HFF-Myc (cell line): Measurements from ENCODE around the gene LMNA.

Experiments used
- DNase-seq: peaks from one replicate; pipeline ENCODE4 v3.0.0-alpha.2; 2011; ENCODE audit warnings: low read depth; ENCODE audit errors: extremely low read depth
- H3K4me3 ChIP-seq: replicated peaks from 2 replicates; pipeline ENCODE4 v1.5.1; 2011; ENCODE audit warnings: low read depth, mild to moderate bottlenecking, control low read depth, low read length
- TF ChIP-seq, protein P1 (sequence below): IDR thresholded peaks from 2 replicates; pipeline ENCODE4 v1.5.1; 2012; ENCODE audit warnings: mild to moderate bottlenecking, low read depth, low read length, control low read depth; ENCODE audit errors: missing control alignments

The LMNA gene

DNA sequence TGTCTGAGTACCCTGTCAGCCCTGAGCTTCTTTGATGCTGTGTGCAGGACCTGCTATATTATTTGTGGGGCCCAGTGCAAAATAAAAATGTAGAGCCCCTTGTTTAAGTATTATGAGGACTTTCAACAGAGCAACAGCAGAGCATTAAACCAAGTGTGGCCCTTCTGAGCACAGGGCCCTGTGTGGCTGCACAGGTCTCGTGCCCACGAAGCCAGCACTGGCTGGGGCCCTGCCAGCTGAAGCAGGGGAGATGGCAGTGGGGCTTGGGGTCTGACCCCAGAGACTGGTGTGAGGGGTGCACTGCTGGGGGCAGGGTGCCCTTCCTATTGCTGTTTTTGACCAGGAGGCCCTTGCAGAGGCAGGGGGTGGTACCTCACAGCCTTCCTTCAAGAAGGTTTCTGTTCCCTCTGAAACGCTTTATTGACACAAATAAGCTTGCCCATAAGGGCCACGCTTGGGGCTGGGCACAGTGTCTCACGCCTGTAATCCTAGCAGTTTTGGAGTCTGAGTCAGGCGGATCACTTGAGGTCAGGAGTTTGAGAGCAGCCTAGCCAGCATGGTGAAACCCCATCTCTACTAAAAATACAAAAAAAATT is 36.7 kb downstream of the LMNA start:
- TF ChIP-seq, protein P1, sequence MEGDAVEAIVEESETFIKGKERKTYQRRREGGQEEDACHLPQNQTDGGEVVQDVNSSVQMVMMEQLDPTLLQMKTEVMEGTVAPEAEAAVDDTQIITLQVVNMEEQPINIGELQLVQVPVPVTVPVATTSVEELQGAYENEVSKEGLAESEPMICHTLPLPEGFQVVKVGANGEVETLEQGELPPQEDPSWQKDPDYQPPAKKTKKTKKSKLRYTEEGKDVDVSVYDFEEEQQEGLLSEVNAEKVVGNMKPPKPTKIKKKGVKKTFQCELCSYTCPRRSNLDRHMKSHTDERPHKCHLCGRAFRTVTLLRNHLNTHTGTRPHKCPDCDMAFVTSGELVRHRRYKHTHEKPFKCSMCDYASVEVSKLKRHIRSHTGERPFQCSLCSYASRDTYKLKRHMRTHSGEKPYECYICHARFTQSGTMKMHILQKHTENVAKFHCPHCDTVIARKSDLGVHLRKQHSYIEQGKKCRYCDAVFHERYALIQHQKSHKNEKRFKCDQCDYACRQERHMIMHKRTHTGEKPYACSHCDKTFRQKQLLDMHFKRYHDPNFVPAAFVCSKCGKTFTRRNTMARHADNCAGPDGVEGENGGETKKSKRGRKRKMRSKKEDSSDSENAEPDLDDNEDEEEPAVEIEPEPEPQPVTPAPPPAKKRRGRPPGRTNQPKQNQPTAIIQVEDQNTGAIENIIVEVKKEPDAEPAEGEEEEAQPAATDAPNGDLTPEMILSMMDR, result no peak
- DNase-seq, result no peak
- no peak overlapping the region for H3K4me3 ChIP-seq

DNA sequence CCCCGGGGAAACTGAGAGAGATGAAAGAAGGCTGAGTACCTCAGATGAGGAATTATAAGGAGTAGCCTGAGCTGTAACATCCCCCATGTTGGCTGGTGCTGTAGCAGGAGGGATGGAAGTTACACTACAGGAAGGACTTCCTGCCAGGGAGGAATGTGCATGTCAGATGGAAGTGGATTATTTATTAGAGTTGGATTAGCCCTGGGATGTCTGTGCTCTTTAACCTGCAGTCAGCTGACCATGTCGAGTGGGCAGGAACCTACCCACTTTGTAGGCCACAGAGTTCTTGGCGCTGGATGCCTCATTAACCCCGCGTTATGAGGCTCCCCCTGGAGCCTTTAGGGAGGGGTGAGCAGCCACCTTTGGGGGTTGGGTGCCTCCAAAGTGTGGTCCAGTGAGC is 38.1 kb downstream of the LMNA start:
- no peak overlapping the region for H3K4me3 ChIP-seq
- TF ChIP-seq, protein P1, result no peak
- no peak for DNase-seq

DNA sequence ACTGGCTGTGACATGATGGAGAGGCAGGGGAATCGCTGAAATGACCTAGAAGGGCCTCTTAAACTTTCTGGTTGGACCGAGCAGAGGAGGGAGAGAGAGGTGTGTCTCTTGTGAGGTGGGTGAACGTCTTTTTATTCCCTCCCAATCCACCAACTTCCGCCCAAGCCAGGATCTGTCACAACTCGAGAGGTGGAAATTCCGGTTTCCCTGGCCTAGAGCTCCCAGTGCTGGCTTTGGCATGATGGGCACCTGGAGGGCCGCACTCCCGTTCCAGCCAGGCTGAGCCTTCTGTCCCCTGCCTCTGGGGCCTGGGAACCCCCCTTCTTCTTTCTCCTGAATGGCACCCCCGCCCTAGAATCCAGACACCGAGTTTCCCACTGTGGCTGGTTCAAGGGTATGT is 38.9 kb downstream of the LMNA start, which contains the start of gene SEMA4A:
Gene SEMA4A (plus strand): TSS at position 224 of the 400 bp plus-strand sequence. CDS start 994 bp downstream, outside the sequence.
- H3K4me3 ChIP-seq, result no peak within 1 kb of the TSS
- TF ChIP-seq, protein P1, result no peak
- DNase-seq, result no peak

DNA sequence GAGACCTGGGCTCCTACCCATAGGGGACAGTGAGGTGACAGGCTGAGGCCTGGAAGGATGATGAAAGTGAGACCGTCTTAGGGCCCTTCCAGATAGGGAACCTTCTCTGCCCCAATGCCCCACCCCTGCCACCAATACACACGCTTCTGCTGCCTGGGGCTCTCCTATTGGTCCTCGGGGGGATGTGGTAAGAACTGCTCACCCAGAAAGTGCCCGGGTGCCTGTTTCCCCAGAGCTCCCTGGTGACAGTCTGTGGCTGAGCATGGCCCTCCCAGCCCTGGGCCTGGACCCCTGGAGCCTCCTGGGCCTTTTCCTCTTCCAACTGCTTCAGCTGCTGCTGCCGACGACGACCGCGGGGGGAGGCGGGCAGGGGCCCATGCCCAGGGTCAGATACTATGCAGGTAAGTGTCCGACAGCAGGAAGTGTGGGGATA is 39.8 kb downstream of the LMNA start:
- no peak for DNase-seq
- no peak overlapping the region for H3K4me3 ChIP-seq

DNA sequence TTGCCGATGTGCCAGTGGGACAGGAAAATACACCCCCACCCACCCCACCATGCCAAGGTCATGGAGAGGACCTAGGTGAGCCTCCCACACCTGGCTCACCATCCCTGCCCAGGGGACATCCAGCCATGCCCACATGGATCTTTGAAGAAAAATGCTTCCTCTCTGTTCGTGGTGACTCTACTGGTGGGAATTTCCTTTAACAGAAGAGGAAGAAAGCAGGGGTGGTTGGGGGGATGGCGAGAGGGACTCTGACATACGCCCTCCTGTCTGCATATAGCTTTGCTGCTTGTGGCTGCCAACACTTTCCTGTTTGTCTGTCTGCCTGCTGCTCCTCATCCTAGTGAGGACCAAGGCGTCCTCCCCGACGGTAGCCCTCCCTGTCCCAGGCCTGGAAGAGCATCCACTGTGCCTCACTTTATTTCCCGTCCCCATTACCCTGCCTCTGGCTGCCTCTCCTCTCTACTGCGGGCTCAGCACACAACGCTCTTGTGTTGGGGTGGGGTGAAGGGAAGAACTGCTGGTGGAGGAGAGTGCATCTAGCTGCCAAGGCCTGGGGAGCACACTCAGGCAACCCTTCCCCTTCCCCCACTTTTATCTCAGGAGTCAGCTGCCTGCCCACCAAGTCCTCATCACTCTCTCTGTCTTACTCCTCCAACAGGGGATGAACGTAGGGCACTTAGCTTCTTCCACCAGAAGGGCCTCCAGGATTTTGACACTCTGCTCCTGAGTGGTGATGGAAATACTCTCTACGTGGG is 41.4 kb downstream of the LMNA start:
- H3K4me3 ChIP-seq, result no peak overlapping the region
- TF ChIP-seq, protein P1, result no peak
- no peak for DNase-seq

More for the DNA sequence above, 39.8 kb downstream of the LMNA start:
- TF ChIP-seq, protein P1, result no peak

DNA sequence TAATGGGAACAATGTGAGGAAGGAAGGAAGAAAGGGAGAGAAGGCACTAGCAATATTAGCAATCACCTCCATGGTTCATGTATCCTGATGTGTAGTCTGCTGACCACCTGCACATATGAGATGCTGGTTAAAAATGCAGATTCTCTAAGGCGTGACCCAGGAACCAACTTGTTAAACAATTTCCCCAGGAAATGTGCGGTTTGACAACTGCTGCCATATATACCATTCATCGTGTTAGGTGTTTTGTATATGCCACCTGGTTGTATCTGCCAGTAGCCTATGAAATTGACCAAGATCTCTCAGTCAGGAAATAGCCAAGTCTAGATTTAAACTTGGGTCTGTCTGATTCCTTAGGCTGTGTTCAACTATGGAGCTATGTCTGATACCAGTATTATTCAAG is 43.0 kb downstream of the LMNA start:
- no peak for DNase-seq
- TF ChIP-seq, protein P1, result no peak
- no peak overlapping the region for H3K4me3 ChIP-seq
